ENCODE results near the gene DLG3. TPM values are rescaled to one million over a fixed set of nuclear protein-coding genes. Genes with fewer than 3 reads are reported as not detected.

DLG3 gene
- polyA plus RNA-seq, 2 of the 4 experiments (the other 2 are of a cell fraction), result 3.2 to 12.8 TPM

DNA sequence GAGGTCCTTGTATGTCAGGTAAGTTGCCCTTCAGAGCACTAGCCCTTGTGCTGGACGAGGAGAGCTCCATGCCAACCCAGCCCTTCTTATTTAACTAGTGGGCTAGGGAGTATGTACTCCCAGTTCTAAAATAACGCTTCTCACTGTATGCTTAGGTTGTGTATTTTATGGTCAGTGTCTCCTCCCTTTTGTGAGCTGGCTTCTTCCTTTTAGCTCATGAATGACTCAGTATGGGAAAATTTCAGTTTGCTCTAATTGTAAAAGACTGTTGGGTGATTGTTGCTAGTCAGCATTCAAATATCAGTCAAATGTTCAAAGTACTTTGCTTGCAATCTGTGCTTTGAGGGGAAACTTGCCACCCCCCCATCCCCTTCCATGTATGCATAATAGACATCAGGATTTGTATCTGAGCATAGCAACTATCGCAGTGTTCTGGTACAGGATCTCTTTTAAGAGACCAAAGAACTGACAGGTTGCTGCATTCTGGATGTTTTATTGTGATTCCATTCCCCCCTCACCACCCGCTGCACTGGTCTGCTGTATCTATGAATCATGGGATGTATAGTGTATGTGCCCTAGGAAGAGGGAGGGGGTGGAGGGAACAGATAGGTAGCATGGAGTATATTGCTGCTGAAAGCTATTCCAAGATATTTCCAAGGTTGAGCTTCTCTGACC, 34.7 kb downstream of the DLG3 start:
- ATAC-seq, result peak; percentile 63 to 78

DNA sequence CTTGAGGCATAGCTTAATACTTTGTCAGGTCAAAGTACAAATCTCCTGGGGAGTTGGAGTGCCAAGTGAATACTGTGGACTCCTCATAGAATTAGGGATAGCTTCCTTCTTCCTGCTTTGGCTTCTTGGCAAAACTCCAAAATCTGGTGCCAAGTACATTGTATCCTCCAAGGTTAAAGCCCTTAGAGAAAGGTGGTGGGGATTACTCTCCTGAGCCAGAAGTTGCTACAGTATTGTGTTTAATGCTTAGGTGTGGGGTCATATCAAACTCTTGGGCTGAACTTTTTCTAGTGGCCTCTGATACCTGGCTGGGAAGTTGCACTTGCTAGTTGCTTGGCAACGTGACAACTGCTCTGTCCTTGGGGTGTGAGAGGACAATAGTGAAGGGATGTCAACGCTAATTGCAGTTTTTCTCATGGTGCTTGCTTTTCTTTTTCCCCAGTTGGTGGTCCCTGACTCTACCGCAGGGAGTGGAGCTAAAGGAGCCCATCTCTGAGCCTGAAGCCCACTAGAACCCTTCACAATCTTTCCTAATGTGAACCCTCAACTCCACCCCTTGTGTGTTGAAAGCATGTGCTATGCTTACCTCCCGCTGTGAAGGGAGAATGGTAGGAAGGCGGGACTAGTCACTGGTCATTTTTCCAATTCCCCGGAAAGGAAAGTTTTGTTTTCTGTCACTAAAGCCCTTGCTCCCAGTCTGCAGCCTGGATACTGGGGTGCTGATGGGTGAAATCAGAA, 35.5 kb downstream of the DLG3 start:
- 65% methylated on average over 6 of the region's 6 CpGs for WGBS (ENCODE audit: missing lambda C conversion rate)
- Histone ChIP-seq H3K4me1 (peaks cover 46% of the 10 kb centered on the region), H3K27ac (peak overlapping the region; percentile 61 to 79; a peak in 5 of 6 replicates), H3K4me3 (no peak overlapping the region), H3K9me3 (no peaks in the 10 kb centered on the region), H3K4me2 (peak overlapping the region; percentile 71)
- ChIA-PET POLR2A (no interaction called here), CTCF (interaction anchor here (0.6 to 1.8 kb wide), 4 partner anchors 25 to 185 kb away, joined by 3 to 9 read pairs (median 4); no protein-coding TSS in a partner anchor)
- peak in 1 of 2 experiments; percentile 15; a peak in 3 of 6 replicates for ATAC-seq
- TF ChIP-seq, protein P1, sequence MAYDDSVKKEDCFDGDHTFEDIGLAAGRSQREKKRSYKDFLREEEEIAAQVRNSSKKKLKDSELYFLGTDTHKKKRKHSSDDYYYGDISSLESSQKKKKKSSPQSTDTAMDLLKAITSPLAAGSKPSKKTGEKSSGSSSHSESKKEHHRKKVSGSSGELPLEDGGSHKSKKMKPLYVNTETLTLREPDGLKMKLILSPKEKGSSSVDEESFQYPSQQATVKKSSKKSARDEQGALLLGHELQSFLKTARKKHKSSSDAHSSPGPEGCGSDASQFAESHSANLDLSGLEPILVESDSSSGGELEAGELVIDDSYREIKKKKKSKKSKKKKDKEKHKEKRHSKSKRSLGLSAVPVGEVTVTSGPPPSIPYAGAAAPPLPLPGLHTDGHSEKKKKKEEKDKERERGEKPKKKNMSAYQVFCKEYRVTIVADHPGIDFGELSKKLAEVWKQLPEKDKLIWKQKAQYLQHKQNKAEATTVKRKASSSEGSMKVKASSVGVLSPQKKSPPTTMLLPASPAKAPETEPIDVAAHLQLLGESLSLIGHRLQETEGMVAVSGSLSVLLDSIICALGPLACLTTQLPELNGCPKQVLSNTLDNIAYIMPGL (CRISPR knock-in tag; IDR thresholded peaks at IDR 0.05; ENCODE audit: borderline replicate concordance), result no peak
- TF ChIP-seq HOXA7 (CRISPR knock-in tag; IDR thresholded peaks at IDR 0.05), result no peak
- TF ChIP-seq JUN (IDR thresholded peaks at IDR 0.05), result no peak
- TF ChIP-seq ESRRA (IDR thresholded peaks at IDR 0.05; ENCODE audit: borderline replicate concordance, low read length), result no peak
- TF ChIP-seq JUNB (IDR thresholded peaks at IDR 0.05), result no peak
- no peak for TF ChIP-seq POLR2A (IDR thresholded peaks at IDR 0.05; ENCODE audit: low read length)
- TF ChIP-seq, protein P2, sequence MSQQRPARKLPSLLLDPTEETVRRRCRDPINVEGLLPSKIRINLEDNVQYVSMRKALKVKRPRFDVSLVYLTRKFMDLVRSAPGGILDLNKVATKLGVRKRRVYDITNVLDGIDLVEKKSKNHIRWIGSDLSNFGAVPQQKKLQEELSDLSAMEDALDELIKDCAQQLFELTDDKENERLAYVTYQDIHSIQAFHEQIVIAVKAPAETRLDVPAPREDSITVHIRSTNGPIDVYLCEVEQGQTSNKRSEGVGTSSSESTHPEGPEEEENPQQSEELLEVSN (IDR thresholded peaks at IDR 0.05; ENCODE audit: borderline replicate concordance, low read depth), result no peak
- TF ChIP-seq, protein P3, sequence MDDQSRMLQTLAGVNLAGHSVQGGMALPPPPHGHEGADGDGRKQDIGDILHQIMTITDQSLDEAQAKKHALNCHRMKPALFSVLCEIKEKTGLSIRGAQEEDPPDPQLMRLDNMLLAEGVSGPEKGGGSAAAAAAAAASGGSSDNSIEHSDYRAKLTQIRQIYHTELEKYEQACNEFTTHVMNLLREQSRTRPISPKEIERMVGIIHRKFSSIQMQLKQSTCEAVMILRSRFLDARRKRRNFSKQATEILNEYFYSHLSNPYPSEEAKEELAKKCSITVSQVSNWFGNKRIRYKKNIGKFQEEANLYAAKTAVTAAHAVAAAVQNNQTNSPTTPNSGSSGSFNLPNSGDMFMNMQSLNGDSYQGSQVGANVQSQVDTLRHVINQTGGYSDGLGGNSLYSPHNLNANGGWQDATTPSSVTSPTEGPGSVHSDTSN (IDR thresholded peaks at IDR 0.05), result no peak
- no peak for TF ChIP-seq CBX8 (IDR thresholded peaks at IDR 0.05)
- TF ChIP-seq RAD21 (conservative IDR thresholded peaks at IDR 0.05 in 1 of 2, IDR thresholded peaks at IDR 0.05 in 1 of 2), result no peak
- no peak for TF ChIP-seq EHF (CRISPR knock-in tag; IDR thresholded peaks at IDR 0.05)
- TF ChIP-seq ZSCAN20 (CRISPR knock-in tag; IDR thresholded peaks at IDR 0.05), result no peak
- TF ChIP-seq, protein P4, sequence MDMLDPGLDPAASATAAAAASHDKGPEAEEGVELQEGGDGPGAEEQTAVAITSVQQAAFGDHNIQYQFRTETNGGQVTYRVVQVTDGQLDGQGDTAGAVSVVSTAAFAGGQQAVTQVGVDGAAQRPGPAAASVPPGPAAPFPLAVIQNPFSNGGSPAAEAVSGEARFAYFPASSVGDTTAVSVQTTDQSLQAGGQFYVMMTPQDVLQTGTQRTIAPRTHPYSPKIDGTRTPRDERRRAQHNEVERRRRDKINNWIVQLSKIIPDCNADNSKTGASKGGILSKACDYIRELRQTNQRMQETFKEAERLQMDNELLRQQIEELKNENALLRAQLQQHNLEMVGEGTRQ (IDR thresholded peaks at IDR 0.05), result no peak
- no peak for TF ChIP-seq EP300 (IDR thresholded peaks at IDR 0.05)
- TF ChIP-seq MYC (IDR thresholded peaks at IDR 0.05; ENCODE audit: borderline replicate concordance, low read length), result no peak
- TF ChIP-seq ZFP36 (IDR thresholded peaks at IDR 0.05; ENCODE audit: borderline replicate concordance, partially characterized antibody), result no peak
- no peak for TF ChIP-seq NPAS2 (CRISPR knock-in tag; IDR thresholded peaks at IDR 0.05; ENCODE audit: borderline replicate concordance)
- FAIRE-seq, result no peak
- DNase-seq (ENCODE audit: low read depth in 1 of 2, low spot score in 1 of 2), result peak in 1 of 2 experiments; percentile 30

More for the DNA sequence above, 34.7 kb downstream of the DLG3 start:
- Histone ChIP-seq H3K27ac (peak overlapping the region; percentile 61 to 79), H3K9me3 (no peaks in the 10 kb centered on the region), H3K4me1 (peaks cover 46% of the 10 kb centered on the region), H3K4me2 (peak overlapping the region; percentile 71), H3K4me3 (no peak overlapping the region)
- ChIA-PET CTCF (interaction anchor here (0.9 to 1.8 kb wide), 2 partner anchors 24 to 185 kb away, joined by 3 to 9 read pairs; no protein-coding TSS in a partner anchor), POLR2A (interaction anchor here (1.0 kb wide), 1 partner anchor 8 kb away, joined by 3 read pairs; no protein-coding TSS in a partner anchor)
- FAIRE-seq (no peak), DNase-seq (ENCODE audit: low read depth in 1 of 2, low spot score in 1 of 2) (peak; percentile 9 to 58)
- TF ChIP-seq EHMT2 (IDR thresholded peaks at IDR 0.05; ENCODE audit: low read depth) (no peak), JUN (IDR thresholded peaks at IDR 0.05) (no peak), MAFK (IDR thresholded peaks at IDR 0.05; ENCODE audit: partially characterized antibody) (peak; percentile 39), ESRRA (IDR thresholded peaks at IDR 0.05; ENCODE audit: borderline replicate concordance, low read length) (no peak)
- TF ChIP-seq, protein P2 (IDR thresholded peaks at IDR 0.05; ENCODE audit: borderline replicate concordance, low read depth), result no peak
- 22% methylated on average over 4 of the region's 4 CpGs for whole genome bisulfite sequencing (ENCODE audit: missing lambda C conversion rate)
